HepG2 (cell line): Measurements from ENCODE around the gene NDUFB3. TPM values are rescaled to one million over a fixed set of nuclear protein-coding genes. Genes with fewer than 3 reads are reported as not detected.

Experiments used
- ARID5B ChIP-seq: IDR thresholded peaks from 2 replicates; pipeline ENCODE4 v1.4.0; 2020; ENCODE audit warnings: mild to moderate bottlenecking, missing genetic modification reagents
- ATAD3A ChIP-seq: sonication (generic); formaldehyde crosslinking; IDR thresholded peaks from 2 replicates; pipeline ENCODE4 v1.4.0; 2020; ENCODE audit warnings: missing genetic modification reagents
- BRCA1 ChIP-seq: sonication (generic); formaldehyde crosslinking; IDR thresholded peaks from 2 replicates; pipeline ENCODE4 v1.4.0; 2020; ENCODE audit warnings: missing genetic modification reagents
- CEBPB ChIP-seq: IDR thresholded peaks from 2 replicates; pipeline ENCODE4 v1.6.1; 2011; ENCODE audit warnings: low read depth, low read length, improper control_type of control experiment, borderline replicate concordance
- DBP ChIP-seq: sonication (generic); formaldehyde crosslinking; IDR thresholded peaks from 2 replicates; pipeline ENCODE4 v1.4.0; 2020; ENCODE audit warnings: missing genetic modification reagents; ENCODE audit errors: not compliant biosample characterization
- FOXK2 ChIP-seq: fragments of 450-650 bp; IDR thresholded peaks from 2 replicates; pipeline ENCODE4 v1.6.1; 2016
- HNF1B ChIP-seq: sonication (generic); formaldehyde crosslinking; IDR thresholded peaks from 2 replicates; pipeline ENCODE4 v1.5.1; 2020; ENCODE audit warnings: mild to moderate bottlenecking, moderate library complexity, missing genetic modification reagents
- HNRNPLL ChIP-seq: fragments of 200-400 bp; formaldehyde crosslinking; IDR thresholded peaks from 2 replicates; pipeline ENCODE4 v1.6.1; 2017; ENCODE audit warnings: mild to moderate bottlenecking, low read depth, low read length; ENCODE audit not compliant: poor library complexity, severe bottlenecking
- RXRB ChIP-seq: IDR thresholded peaks from 2 replicates; pipeline ENCODE4 v1.6.1; 2016; ENCODE audit warnings: borderline replicate concordance, missing genetic modification reagents, missing compliant biosample characterization
- SALL1 ChIP-seq: sonication (generic); formaldehyde crosslinking; IDR thresholded peaks from 2 replicates; pipeline ENCODE4 v1.8.0; 2022; ENCODE audit warnings: mild to moderate bottlenecking, missing genetic modification reagents
- SALL2 ChIP-seq: sonication (generic); formaldehyde crosslinking; IDR thresholded peaks from 2 replicates; pipeline ENCODE4 v1.8.1; 2023; ENCODE audit warnings: mild to moderate bottlenecking, missing genetic modification reagents, inconsistent platforms
- SOX5 ChIP-seq: IDR thresholded peaks from 2 replicates; pipeline ENCODE4 v1.6.1; 2016; ENCODE audit warnings: borderline replicate concordance
- SRSF4 ChIP-seq: fragments of 200-400 bp; formaldehyde crosslinking; IDR thresholded peaks from one replicate; pipeline ENCODE4 v1.6.1; 2018; ENCODE audit warnings: mild to moderate bottlenecking, low read depth, low read length, moderate library complexity; ENCODE audit not compliant: poor library complexity, severe bottlenecking
- TAF15 ChIP-seq: fragments of 200-400 bp; formaldehyde crosslinking; IDR thresholded peaks from one replicate; pipeline ENCODE4 v1.6.1; 2018; ENCODE audit warnings: mild to moderate bottlenecking, low read depth, low read length; ENCODE audit not compliant: poor library complexity, severe bottlenecking
- ZBTB39 ChIP-seq: sonication (generic); formaldehyde crosslinking; IDR thresholded peaks from 2 replicates; pipeline ENCODE4 v1.5.0; 2020; ENCODE audit warnings: missing genetic modification reagents
- ZFP36L1 ChIP-seq: sonication (generic); formaldehyde crosslinking; IDR thresholded peaks from 2 replicates; pipeline ENCODE4 v1.8.0; 2022; ENCODE audit warnings: mild to moderate bottlenecking, missing genetic modification reagents, moderate library complexity
- ZMYM2 ChIP-seq: sonication (generic); formaldehyde crosslinking; IDR thresholded peaks from 2 replicates; pipeline ENCODE4 v1.8.0; 2022; ENCODE audit warnings: mild to moderate bottlenecking, missing genetic modification reagents
- ZNF24 ChIP-seq: fragments of 450-650 bp; IDR thresholded peaks from 2 replicates; pipeline ENCODE4 v1.6.1; 2017; ENCODE audit warnings: antibody characterized with exemption, mild to moderate bottlenecking
- ZNF513 ChIP-seq: sonication (generic); formaldehyde crosslinking; conservative IDR thresholded peaks from 2 replicates; pipeline ENCODE4 v1.5.0; 2020; ENCODE audit warnings: missing genetic modification reagents
- ZNF577 ChIP-seq: sonication (generic); formaldehyde crosslinking; IDR thresholded peaks from 2 replicates; pipeline ENCODE4 v1.4.0; 2020; ENCODE audit warnings: mild to moderate bottlenecking, low read depth, missing genetic modification reagents, borderline replicate concordance
- ZNF724P ChIP-seq: sonication (generic); formaldehyde crosslinking; IDR thresholded peaks from 2 replicates; pipeline ENCODE4 v1.8.0; 2022; ENCODE audit warnings: missing genetic modification reagents, borderline replicate concordance
- polyA plus RNA-seq, 8 experiments: library from polyadenylated mRNA; depleted of rRNA in 3 of 8; stranded (reverse) in 7 of 8; unstranded in 1 of 8; fragments of >200 nt; fragmentation: Illumina TruSeq in 4 of 8; extraction: Trizol in 4 of 8; gene quantifications; 2 replicates each; pipeline versions ENCODE4 v1.2.1 to v1.2.3, GENCODE V29; 2011 to 2016; ENCODE audit warnings: low read depth in 4 of 8, missing spikeins in 1 of 8, mixed read lengths in 1 of 8; ENCODE audit not compliant: insufficient read depth in 1 of 8
- total RNA-seq, 5 experiments: library from RNA; depleted of rRNA; stranded (reverse); fragments of >200 nt; fragmentation: Illumina TruSeq; extraction: Trizol; gene quantifications; 2 replicates each; pipeline ENCODE4 v1.2.3, GENCODE V29; 2016; ENCODE audit warnings: low read depth in 1 of 5

NDUFB3 gene
- total and polyA plus RNA-seq, 2 of the 13 experiments (the other 11 are each of a cell fraction or from before 2014, with no cell fraction given): 50.7 to 159 TPM

GRCh38 chr2:201107624-201108023 is 35.8 kb downstream of the NDUFB3 start (continued):
- TF ChIP-seq BRCA1 (CRISPR knock-in tag): no peak
- no peak for TF ChIP-seq HNF1B
- no peak for TF ChIP-seq HNRNPLL
- no peak for TF ChIP-seq ZBTB39 (CRISPR knock-in tag)
- no peak for TF ChIP-seq ZNF513
- no peak for TF ChIP-seq FOXK2
- TF ChIP-seq DBP: no peak
- TF ChIP-seq SRSF4: no peak
- TF ChIP-seq RXRB (CRISPR knock-in tag): peak; percentile 16; the same call in 1 of the 2 replicates
- peak; percentile 42; the same call in 1 of the 2 replicates for TF ChIP-seq ARID5B (CRISPR knock-in tag)
- no peak for TF ChIP-seq ZFP36L1
- TF ChIP-seq ZNF24: no peak
- TF ChIP-seq ZNF724P (CRISPR knock-in tag): no peak
- TF ChIP-seq CEBPB: peak; percentile 66; the same call in 1 of the 2 replicates
- TF ChIP-seq ZNF577: no peak
- peak; percentile 48; the same call in 1 of the 2 replicates for TF ChIP-seq SOX5 (CRISPR knock-in tag)
- peak; percentile 27; the same call in 1 of the 2 replicates for TF ChIP-seq SALL1
- TF ChIP-seq ATAD3A (CRISPR knock-in tag): no peak
- no peak for TF ChIP-seq TAF15
- peak; percentile 68 for TF ChIP-seq ZMYM2 (CRISPR knock-in tag)
- TF ChIP-seq SALL2 (CRISPR knock-in tag): no peak
